Panc1 (cell line): Measurements from ENCODE around the gene JOSD1. TPM values are rescaled to one million over a fixed set of nuclear protein-coding genes. Genes with fewer than 3 reads are reported as not detected.
A peak's percentile ranks its signal among the peaks of the same experiment; 100 is the strongest.

ENCODE experiments used
- ATAC-seq: fragments of 200-7000 bp; cut with Tn5 transposase; 2 replicates; pipeline ENCODE4 v1.9.1; 2020; ENCODE audit warnings: mild to moderate bottlenecking, moderate library complexity
- BruUV-seq: library from RNA; stranded (reverse); fragments of 400-500 nt; replicated peaks from 2 replicates; lab custom pipeline; 2021; lab: Mats Ljungman, UMichigan
- CTCF ChIA-PET: fragments of 300-600 bp; sonication (Branson Sonifier 250); formaldehyde crosslinking; loops from one replicate; lab custom pipeline; 2022; ENCODE audit warnings: antibody characterized with exemption; lab: Charles Lee
- POLR2A ChIA-PET: fragments of 300-600 bp; sonication (Branson Sonifier 250); formaldehyde crosslinking; loops from one replicate; lab custom pipeline; 2022; ENCODE audit warnings: antibody characterized with exemption; lab: Charles Lee
- DNase-seq: peaks from one replicate; pipeline ENCODE4 v3.0.0-alpha.2; 2010; ENCODE audit warnings: low read depth, low spot score
- H3K27ac ChIP-seq: 2 replicates; pipeline ENCODE4 v1.5.1; 2011; ENCODE audit warnings: mild to moderate bottlenecking, low read length, inconsistent platforms
- H3K27me3 ChIP-seq: fragments of 200-500 bp; sonication (Bioruptor generic); 2 replicates; pipeline ENCODE4 v1.6.0; 2014; ENCODE audit warnings: low read length, inconsistent platforms; ENCODE audit not compliant: control insufficient read depth, insufficient read depth
- H3K36me3 ChIP-seq: fragments of 200-500 bp; sonication (Bioruptor generic); 2 replicates; pipeline ENCODE4 v1.5.1; 2014; ENCODE audit warnings: inconsistent platforms, mild to moderate bottlenecking, low read length, moderate library complexity; ENCODE audit not compliant: control insufficient read depth, insufficient read depth
- H3K4me1 ChIP-seq: 2 replicates; pipeline ENCODE4 v1.5.1; 2011; ENCODE audit warnings: inconsistent platforms, mild to moderate bottlenecking, low read length, moderate library complexity; ENCODE audit not compliant: control insufficient read depth, insufficient read depth
- H3K4me3 ChIP-seq, 2 experiments: 2 replicates each; pipeline ENCODE4 v1.5.1; 2011 to 2012; ENCODE audit warnings: low read depth in 2 of 2, low read length in 2 of 2, mild to moderate bottlenecking in 2 of 2, inconsistent platforms in 1 of 2, moderate library complexity in 1 of 2
- H3K9me3 ChIP-seq: fragments of 200-500 bp; sonication (Bioruptor generic); 2 replicates; pipeline ENCODE4 v1.5.1; 2014; ENCODE audit warnings: low read depth, mild to moderate bottlenecking, inconsistent platforms, low read length, moderate library complexity; ENCODE audit not compliant: control insufficient read depth, insufficient read depth
- POLR2AphosphoS5 ChIP-seq: IDR thresholded peaks from 2 replicates; pipeline ENCODE4 v1.6.1; 2012; ENCODE audit warnings: mild to moderate bottlenecking, low read depth, low read length, moderate library complexity
- REST ChIP-seq, 2 experiments: IDR thresholded peaks; 2 replicates each; pipeline ENCODE4 v1.6.1; 2011 to 2012; ENCODE audit warnings: low read depth in 2 of 2, control low read depth in 1 of 2, low read length in 1 of 2, mild to moderate bottlenecking in 1 of 2, moderate library complexity in 1 of 2; ENCODE audit not compliant: insufficient read depth in 1 of 2
- SIN3A ChIP-seq: IDR thresholded peaks from 2 replicates; pipeline ENCODE4 v1.6.1; 2012; ENCODE audit warnings: low read depth, mild to moderate bottlenecking, low read length, moderate library complexity, borderline replicate concordance; ENCODE audit not compliant: insufficient read depth
- TCF7L2 ChIP-seq: IDR thresholded peaks from 2 replicates; pipeline ENCODE4 v1.6.1; 2011; ENCODE audit warnings: mild to moderate bottlenecking, low read depth, low read length, inconsistent platforms
- in situ Hi-C: cut with HindIII; loops from 2 replicates; pipeline ENCODE4 v1.10.0; 2016; ENCODE audit warnings: low sequenced_read_pairs, low pct_unique_long_range_greater_than_20kb
- intact Hi-C: fragments of 100-400 bp; cut with micrococcal nuclease; formaldehyde crosslinking; loops from one replicate; pipeline ENCODE4 v1.10.0; 2022; ENCODE audit not compliant: unreplicated experiment
- total RNA-seq: library from RNA; stranded (reverse); gene quantifications from one replicate; pipeline ENCODE4 v1.2.1, GENCODE V29; 2021; ENCODE audit not compliant: unreplicated experiment
- TF ChIP-seq, protein P1 (sequence below): fragments of 450-650 bp; IDR thresholded peaks from 2 replicates; pipeline ENCODE4 v1.5.1; 2017; ENCODE audit warnings: mild to moderate bottlenecking

Gene JOSD1
- total RNA-seq, 1 experiment from 2014 or later: 35.1 TPM

- in situ Hi-C loops (no loop called here), intact Hi-C loops (no loop called here)
- CTCF ChIA-PET: no interaction called here
- TF ChIP-seq SIN3A (no peak), POLR2AphosphoS5 (no peak), REST (IDR thresholded peaks at IDR 0.05; ENCODE audit: insufficient read depth in 1 of 2, low read depth in 2 of 2, low read length in 1 of 2) (no peak), TCF7L2 (no peak)
- TF ChIP-seq, protein P1, sequence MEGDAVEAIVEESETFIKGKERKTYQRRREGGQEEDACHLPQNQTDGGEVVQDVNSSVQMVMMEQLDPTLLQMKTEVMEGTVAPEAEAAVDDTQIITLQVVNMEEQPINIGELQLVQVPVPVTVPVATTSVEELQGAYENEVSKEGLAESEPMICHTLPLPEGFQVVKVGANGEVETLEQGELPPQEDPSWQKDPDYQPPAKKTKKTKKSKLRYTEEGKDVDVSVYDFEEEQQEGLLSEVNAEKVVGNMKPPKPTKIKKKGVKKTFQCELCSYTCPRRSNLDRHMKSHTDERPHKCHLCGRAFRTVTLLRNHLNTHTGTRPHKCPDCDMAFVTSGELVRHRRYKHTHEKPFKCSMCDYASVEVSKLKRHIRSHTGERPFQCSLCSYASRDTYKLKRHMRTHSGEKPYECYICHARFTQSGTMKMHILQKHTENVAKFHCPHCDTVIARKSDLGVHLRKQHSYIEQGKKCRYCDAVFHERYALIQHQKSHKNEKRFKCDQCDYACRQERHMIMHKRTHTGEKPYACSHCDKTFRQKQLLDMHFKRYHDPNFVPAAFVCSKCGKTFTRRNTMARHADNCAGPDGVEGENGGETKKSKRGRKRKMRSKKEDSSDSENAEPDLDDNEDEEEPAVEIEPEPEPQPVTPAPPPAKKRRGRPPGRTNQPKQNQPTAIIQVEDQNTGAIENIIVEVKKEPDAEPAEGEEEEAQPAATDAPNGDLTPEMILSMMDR: no peak
- TSS peak; percentile 95 for BruUV-seq
- no peaks in the 10 kb centered on the region; the same call in 1 of the 2 replicates for H3K36me3 ChIP-seq
- no peaks in the 10 kb centered on the region for H3K27me3 ChIP-seq
- H3K27ac ChIP-seq: peak overlapping the region; percentile 90
- H3K9me3 ChIP-seq: no peaks in the 10 kb centered on the region
- DNase-seq (no peak), ATAC-seq (no peak)
- H3K4me1 ChIP-seq: peaks cover 15% of the 10 kb centered on the region
- peak overlapping the region; percentile 69 to 75 for H3K4me3 ChIP-seq
- POLR2A ChIA-PET: interaction anchor here (0.9 to 1.0 kb wide), 2 partner anchors 18 to 41 kb away, joined by 3 to 5 read pairs; partner anchors contain the start of gene TOMM22
Measured at GRCh38 chr22:38699784-38700183, 959 bp downstream of the JOSD1 start.

DNA sequence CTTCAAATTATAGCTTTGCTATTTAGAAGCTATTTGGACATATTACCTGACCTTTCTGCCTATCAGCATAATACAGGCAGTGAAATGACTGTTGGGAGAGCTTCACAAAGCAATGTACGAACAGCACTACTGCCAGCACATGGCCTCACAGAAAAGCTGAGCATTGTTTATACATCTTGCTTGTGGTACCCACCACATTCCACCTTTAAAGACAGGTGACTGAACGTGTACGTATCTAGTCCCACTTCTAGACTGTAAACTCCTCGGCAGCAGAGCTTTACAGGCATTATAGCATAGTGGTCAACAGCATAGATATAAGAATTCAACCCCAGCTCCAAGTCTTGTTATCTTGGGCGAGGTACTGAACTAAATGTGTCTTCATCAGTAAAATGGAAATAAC lies 1.6 kb downstream of the JOSD1 start:
- no peaks in the 10 kb centered on the region for H3K9me3 ChIP-seq
- peak overlapping the region; percentile 69 to 75 for H3K4me3 ChIP-seq
- POLR2A ChIA-PET: interaction anchor here (0.9 to 1.0 kb wide), 2 partner anchors 17 to 40 kb away, joined by 3 to 5 read pairs; partner anchors contain the start of gene TOMM22
- in situ Hi-C loops: no loop called here
- peak overlapping the region; percentile 90 for H3K27ac ChIP-seq
- intact Hi-C loops: no loop called here
- DNase-seq: no peak
- no TSS peak for BruUV-seq
- H3K36me3 ChIP-seq: no peaks in the 10 kb centered on the region; the same call in 1 of the 2 replicates
- CTCF ChIA-PET: no interaction called here
- H3K27me3 ChIP-seq: no peaks in the 10 kb centered on the region
- peaks cover 17% of the 10 kb centered on the region for H3K4me1 ChIP-seq
- TF ChIP-seq, protein P1: no peak
- ATAC-seq: no peak
